GM19025 (cell line): ENCODE data around the gene PERM1.
"Not testable (repeated sequence)": the region's sequence is repeated elsewhere in the genome, so short reads cannot be mapped to it uniquely, and the experiment has no call there.

Experiments
- ATAC-seq: cut with Tn5 transposase; IDR thresholded peaks from one replicate; pipeline ENCODE4 v1.9.1; 2021; ENCODE audit warnings: mild to moderate bottlenecking, low read depth, moderate library complexity; ENCODE audit not compliant: unreplicated experiment

PERM1 gene

GRCh38 chr1:978835-979743 is 2.8 kb downstream of the PERM1 start:
- ATAC-seq = no peak

- no peak for ATAC-seq
Observed at GRCh38 chr1:978069-978834, 3.6 kb downstream of the PERM1 start.

- ATAC-seq = not testable (repeated sequence)
Observed at GRCh38 chr1:976791-977190, 5.1 kb downstream of the PERM1 start.

GRCh38 chr1:975896-976683 is 5.8 kb downstream of the PERM1 start:
- no peak for ATAC-seq

GRCh38 chr1:975365-975764 is 6.5 kb downstream of the PERM1 start:
- ATAC-seq = no peak

GRCh38 chr1:974687-975328 is 7.1 kb downstream of the PERM1 start:
- ATAC-seq = no peak

GRCh38 chr1:974293-974640 is 7.6 kb downstream of the PERM1 start:
- no peak for ATAC-seq

- no peak for ATAC-seq
Observed at GRCh38 chr1:973459-974292, 8.2 kb downstream of the PERM1 start.

- no peak for ATAC-seq
Observed at GRCh38 chr1:972726-973458, 9.0 kb downstream of the PERM1 start.

GRCh38 chr1:971751-972506 is 10.0 kb downstream of the PERM1 start:
- no peak for ATAC-seq

GRCh38 chr1:970973-971730 is 10.7 kb downstream of the PERM1 start:
- no peak for ATAC-seq

- no peak for ATAC-seq
Observed at GRCh38 chr1:970242-970972, 11.5 kb downstream of the PERM1 start.

GRCh38 chr1:969260-969855 is 12.5 kb downstream of the PERM1 start:
- ATAC-seq = no peak

- no peak for ATAC-seq
Observed at GRCh38 chr1:967466-968343, 14.2 kb downstream of the PERM1 start.

- peak; percentile 80 for ATAC-seq
Observed at GRCh38 chr1:966704-967300, 15.1 kb downstream of the PERM1 start.
